HEK293 (cell line): ENCODE results near the gene PTPRO.

Source experiments
- CTCF ChIA-PET: fragments of 350-600 bp; formaldehyde crosslinking; extraction: SDS; loops from one replicate; lab custom pipeline; 2021; ENCODE audit warnings: antibody characterized with exemption; lab: Yijun Ruan, JAX
- POLR2A ChIA-PET: fragments of 300-600 bp; formaldehyde crosslinking; extraction: SDS; loops from one replicate; lab custom pipeline; 2020; ENCODE audit warnings: antibody characterized with exemption, inconsistent platforms; lab: Yijun Ruan, JAX
- H3K27ac ChIP-seq: fragments of 200-500 bp; sonication (Bioruptor generic); 2 replicates; pipeline ENCODE4 v1.5.1; 2014; ENCODE audit warnings: low read depth, low read length, control low read depth, inconsistent platforms; ENCODE audit errors: extremely low read depth
- H3K36me3 ChIP-seq, 2 experiments: fragments of 200-500 bp in 1 of 2; sonication (Bioruptor generic) in 1 of 2; 1 replicate in 1 of 2; 2 replicates in 1 of 2; pipeline ENCODE4 v1.5.1; 2014 to 2017; ENCODE audit warnings: inconsistent platforms in 2 of 2, low read length in 2 of 2; ENCODE audit not compliant: control insufficient read depth in 2 of 2, insufficient read depth in 1 of 2
- H3K4me1 ChIP-seq: fragments of 200-500 bp; sonication (Bioruptor generic); 2 replicates; pipeline ENCODE4 v1.5.1; 2014; ENCODE audit warnings: mild to moderate bottlenecking, low read length, inconsistent platforms; ENCODE audit not compliant: control insufficient read depth, insufficient read depth
- H3K4me3 ChIP-seq: 2 replicates; pipeline ENCODE4 v1.5.1; 2011; ENCODE audit warnings: low read depth, mild to moderate bottlenecking, control low read depth, low read length, moderate library complexity
- H3K9me3 ChIP-seq: fragments of 200-500 bp; sonication (Bioruptor generic); 2 replicates; pipeline ENCODE4 v1.5.1; 2014; ENCODE audit warnings: low read depth, low read length, inconsistent platforms; ENCODE audit not compliant: control insufficient read depth, insufficient read depth
- INSM2 ChIP-seq: fragments of 450-650 bp; formaldehyde crosslinking; IDR thresholded peaks from 2 replicates; pipeline ENCODE4 v1.5.1; 2016; ENCODE audit warnings: missing biosample characterization, missing genetic modification characterization
- KLF1 ChIP-seq: fragments of 450-650 bp; formaldehyde crosslinking; IDR thresholded peaks from 2 replicates; pipeline ENCODE4 v1.5.1; 2016; ENCODE audit warnings: missing biosample characterization, missing genetic modification characterization
- PRDM1 ChIP-seq: fragments of 450-650 bp; formaldehyde crosslinking; IDR thresholded peaks from 2 replicates; pipeline ENCODE4; 2016; ENCODE audit warnings: missing biosample characterization, missing genetic modification characterization
- PRDM4 ChIP-seq: fragments of 450-650 bp; formaldehyde crosslinking; IDR thresholded peaks from 2 replicates; pipeline ENCODE4 v1.5.1; 2017; ENCODE audit warnings: missing biosample characterization, missing genetic modification characterization
- ZBTB48 ChIP-seq: fragments of 450-650 bp; formaldehyde crosslinking; IDR thresholded peaks from 2 replicates; pipeline ENCODE4 v1.5.1; 2016; ENCODE audit warnings: missing biosample characterization, missing genetic modification characterization
- ZNF146 ChIP-seq: fragments of 450-650 bp; formaldehyde crosslinking; IDR thresholded peaks from 2 replicates; pipeline ENCODE4 v1.5.1; 2016; ENCODE audit warnings: missing biosample characterization, missing genetic modification characterization
- ZNF169 ChIP-seq: fragments of 450-650 bp; formaldehyde crosslinking; IDR thresholded peaks from 2 replicates; pipeline ENCODE4 v1.5.1; 2016; ENCODE audit warnings: missing biosample characterization, missing genetic modification characterization
- ZNF223 ChIP-seq: fragments of 450-650 bp; formaldehyde crosslinking; IDR thresholded peaks from 2 replicates; pipeline ENCODE4 v1.5.1; 2016; ENCODE audit warnings: missing biosample characterization, missing genetic modification characterization
- ZNF23 ChIP-seq: fragments of 450-650 bp; formaldehyde crosslinking; IDR thresholded peaks from 2 replicates; pipeline ENCODE4 v1.5.1; 2016; ENCODE audit warnings: missing biosample characterization, missing genetic modification characterization, borderline replicate concordance
- ZNF324 ChIP-seq: fragments of 450-650 bp; formaldehyde crosslinking; IDR thresholded peaks from 2 replicates; pipeline ENCODE4 v1.5.1; 2016; ENCODE audit warnings: missing biosample characterization, missing genetic modification characterization
- ZNF514 ChIP-seq: fragments of 450-650 bp; formaldehyde crosslinking; IDR thresholded peaks from 2 replicates; pipeline ENCODE4 v1.5.1; 2016; ENCODE audit warnings: missing biosample characterization, missing genetic modification characterization
- ZNF518A ChIP-seq: fragments of 450-650 bp; formaldehyde crosslinking; conservative IDR thresholded peaks from 2 replicates; pipeline ENCODE4 v1.5.1; 2016; ENCODE audit warnings: low read depth, missing biosample characterization, missing genetic modification characterization
- ZNF530 ChIP-seq: fragments of 450-650 bp; formaldehyde crosslinking; IDR thresholded peaks from 2 replicates; pipeline ENCODE4 v1.5.1; 2016; ENCODE audit warnings: low read depth, missing biosample characterization, missing genetic modification characterization
- ZNF560 ChIP-seq: fragments of 450-650 bp; formaldehyde crosslinking; IDR thresholded peaks from 2 replicates; pipeline ENCODE4 v1.5.1; 2017; ENCODE audit warnings: missing biosample characterization, missing genetic modification characterization, borderline replicate concordance
- ZNF596 ChIP-seq: fragments of 450-650 bp; IDR thresholded peaks from 2 replicates; pipeline ENCODE4 v1.5.0; 2018; ENCODE audit warnings: missing biosample characterization, mild to moderate bottlenecking, missing genetic modification characterization, moderate library complexity
- ZNF600 ChIP-seq: fragments of 450-650 bp; formaldehyde crosslinking; IDR thresholded peaks from 2 replicates; pipeline ENCODE4 v1.5.1; 2016; ENCODE audit warnings: missing biosample characterization, missing genetic modification characterization
- ZNF701 ChIP-seq: fragments of 450-650 bp; formaldehyde crosslinking; IDR thresholded peaks from 2 replicates; pipeline ENCODE4 v1.5.1; 2016; ENCODE audit warnings: missing biosample characterization, missing genetic modification characterization
- ZNF704 ChIP-seq: fragments of 450-650 bp; formaldehyde crosslinking; IDR thresholded peaks from 2 replicates; pipeline ENCODE4 v1.5.1; 2016; ENCODE audit warnings: missing biosample characterization, missing genetic modification characterization
- ZNF792 ChIP-seq: fragments of 450-650 bp; formaldehyde crosslinking; IDR thresholded peaks from 2 replicates; pipeline ENCODE4 v1.5.1; 2016; ENCODE audit warnings: missing biosample characterization, missing genetic modification characterization
- TF ChIP-seq, protein P1 (sequence below): fragments of 450-650 bp; formaldehyde crosslinking; optimal IDR thresholded peaks from 2 replicates; pipeline ENCODE3; 2016; ENCODE audit warnings: missing biosample characterization, mild to moderate bottlenecking, missing genetic modification characterization

The PTPRO gene

DNA sequence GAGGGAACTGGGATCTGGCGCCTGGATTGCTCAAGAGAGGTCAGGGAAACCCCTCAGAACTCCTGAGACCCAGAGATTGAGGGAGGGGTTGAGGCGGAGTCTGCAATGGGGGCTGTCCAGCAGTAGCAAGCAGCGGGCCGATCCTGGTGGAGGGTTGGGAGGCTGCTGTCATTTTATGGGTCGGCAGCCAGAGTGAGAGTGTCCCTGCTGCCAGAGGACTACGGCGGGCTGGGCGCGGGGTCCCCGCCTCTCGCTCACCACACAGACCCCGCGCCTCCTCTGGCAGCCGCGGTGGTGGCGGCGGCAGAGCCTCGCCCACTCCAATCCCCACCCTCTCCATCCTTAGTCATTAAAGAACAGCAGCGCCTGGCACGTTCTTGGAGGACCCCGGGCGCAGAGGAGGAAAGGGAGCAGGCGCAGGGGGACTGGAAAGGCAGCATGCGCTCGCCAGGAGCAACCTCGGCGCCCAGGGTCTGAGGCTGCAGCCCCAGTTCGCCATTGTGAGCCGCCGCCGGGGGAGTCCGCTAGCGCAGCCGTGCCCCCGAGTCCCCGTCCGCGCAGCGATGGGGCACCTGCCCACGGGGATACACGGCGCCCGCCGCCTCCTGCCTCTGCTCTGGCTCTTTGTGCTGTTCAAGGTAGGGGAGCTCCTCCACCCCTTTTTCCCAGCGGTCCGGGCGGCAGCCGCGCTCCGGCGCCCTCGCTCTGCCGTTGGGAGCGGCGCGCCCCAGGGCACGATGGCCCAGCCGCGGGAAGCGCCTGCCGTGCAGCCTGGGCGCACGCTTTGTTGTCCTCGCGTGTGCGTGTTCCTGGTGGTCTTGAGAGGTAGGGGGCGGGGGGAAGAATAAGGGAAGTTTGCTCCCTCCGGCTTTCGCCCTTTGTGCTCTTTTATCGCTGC, at the start of gene PTPRO (continued):
- TF ChIP-seq ZNF600 (tag by site-specific recombination) (no peak), ZNF146 (tag by site-specific recombination) (no peak), ZNF324 (tag by site-specific recombination) (no peak), ZNF704 (tag by site-specific recombination) (no peak), ZBTB48 (tag by site-specific recombination) (no peak; the same call in 1 of the 2 replicates)

DNA sequence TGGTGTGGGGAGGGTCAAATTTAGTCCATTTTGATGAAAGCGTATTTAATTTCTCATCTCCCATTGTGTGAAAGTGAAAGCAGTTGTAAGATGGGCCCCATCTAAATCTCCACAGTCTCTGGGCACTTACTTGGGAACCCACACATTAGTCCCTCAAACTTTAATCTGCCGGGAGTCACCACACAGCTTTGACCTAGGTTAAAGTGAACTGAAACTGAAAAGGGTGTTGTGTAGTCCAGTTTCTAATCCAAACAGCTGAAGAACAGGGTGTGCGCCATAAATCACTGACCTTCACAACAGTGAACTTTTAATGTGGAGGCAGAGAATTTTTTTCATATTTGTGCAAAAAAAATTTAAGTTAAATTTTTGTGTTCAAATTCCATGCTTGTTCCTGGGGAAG, 48.4 kb upstream of the PTPRO start:
- Histone ChIP-seq H3K4me3 (no peak overlapping the region), H3K36me3 (no peaks in the 10 kb centered on the region), H3K4me1 (no peaks in the 10 kb centered on the region)
- CTCF ChIA-PET, result interaction anchor here (0.5 to 1.4 kb wide), 3 partner anchors 15 to 584 kb away, joined by 3 to 10 read pairs (median 3); no protein-coding TSS in a partner anchor
- POLR2A ChIA-PET, result no interaction called here
- TF ChIP-seq ZNF530 (tag by site-specific recombination), result no peak
- TF ChIP-seq ZNF518A (tag by site-specific recombination), result no peak
- TF ChIP-seq, protein P1, sequence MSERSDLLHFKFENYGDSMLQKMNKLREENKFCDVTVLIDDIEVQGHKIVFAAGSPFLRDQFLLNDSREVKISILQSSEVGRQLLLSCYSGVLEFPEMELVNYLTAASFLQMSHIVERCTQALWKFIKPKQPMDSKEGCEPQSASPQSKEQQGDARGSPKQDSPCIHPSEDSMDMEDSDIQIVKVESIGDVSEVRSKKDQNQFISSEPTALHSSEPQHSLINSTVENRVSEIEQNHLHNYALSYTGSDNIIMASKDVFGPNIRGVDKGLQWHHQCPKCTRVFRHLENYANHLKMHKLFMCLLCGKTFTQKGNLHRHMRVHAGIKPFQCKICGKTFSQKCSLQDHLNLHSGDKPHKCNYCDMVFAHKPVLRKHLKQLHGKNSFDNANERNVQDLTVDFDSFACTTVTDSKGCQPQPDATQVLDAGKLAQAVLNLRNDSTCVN (tag by site-specific recombination), result no peak
- TF ChIP-seq, all 188 proteins: peak for 0
- no peak overlapping the region for H3K27ac ChIP-seq
- no peaks in the 10 kb centered on the region for H3K9me3 ChIP-seq

DNA sequence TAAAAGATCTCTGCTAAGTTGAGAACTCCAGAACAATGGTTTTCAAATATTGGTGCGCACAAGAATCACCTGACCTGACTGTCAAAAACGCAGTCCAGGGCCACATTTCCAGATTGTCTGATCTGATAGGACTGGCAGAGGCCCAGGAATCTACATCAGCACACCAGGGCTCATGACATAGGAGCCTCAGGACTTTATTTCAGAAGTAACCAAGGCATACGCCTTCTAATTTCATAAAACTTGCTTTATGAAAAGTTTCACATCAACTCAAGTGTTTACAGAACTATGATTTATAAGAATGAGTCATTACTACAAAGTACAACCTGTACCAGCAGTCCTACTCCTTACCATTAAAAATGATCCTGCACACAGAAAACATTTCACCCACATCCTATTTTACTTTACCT, 47.7 kb upstream of the PTPRO start:
- ChIA-PET POLR2A (no interaction called here), CTCF (interaction anchor here (0.7 to 5.1 kb wide), 6 partner anchors 11 to 583 kb away, joined by 3 to 26 read pairs (median 4); no protein-coding TSS in a partner anchor)
- no peak overlapping the region for H3K4me3 ChIP-seq
- no peak overlapping the region for H3K27ac ChIP-seq
- no peaks in the 10 kb centered on the region for H3K9me3 ChIP-seq
- no peaks in the 10 kb centered on the region for H3K4me1 ChIP-seq
- no peaks in the 10 kb centered on the region for H3K36me3 ChIP-seq
- TF ChIP-seq ZNF223 (tag by site-specific recombination) (no peak), ZNF560 (tag by site-specific recombination) (no peak), ZNF530 (tag by site-specific recombination) (no peak), KLF1 (tag by site-specific recombination) (no peak), ZNF169 (no peak), ZNF23 (tag by site-specific recombination) (no peak), PRDM4 (tag by site-specific recombination) (no peak), ZNF596 (tag by site-specific recombination) (no peak), ZNF514 (tag by site-specific recombination) (no peak), ZNF792 (no peak), PRDM1 (no peak), INSM2 (tag by site-specific recombination) (no peak), ZNF701 (tag by site-specific recombination) (no peak)
